ENCODE results near the gene SH3PXD2A. TPM values are rescaled to one million over a fixed set of nuclear protein-coding genes. Genes with fewer than 3 reads are reported as not detected.

The SH3PXD2A gene
- total RNA-seq, 1 donor from 2014 or later = 12.2 TPM

GRCh38 chr10:103751667-103752290 is 103.6 kb downstream of the SH3PXD2A start:
- H3K4me3 ChIP-seq (ENCODE audit: low read depth, low read length) = no peak overlapping the region
- H3K27me3 ChIP-seq (ENCODE audit: control insufficient read depth, insufficient read depth, low read length) = no peaks in the 10 kb centered on the region
- no peak for TF ChIP-seq CTCF (IDR thresholded peaks at IDR 0.05; ENCODE audit: insufficient read depth, low read length, poor library complexity, severe bottlenecking)
- DNase-seq (ENCODE audit: low read depth) = no peak
- H3K36me3 ChIP-seq (ENCODE audit: control insufficient read depth, insufficient read depth, low read length) = no peaks in the 10 kb centered on the region

- no peaks in the 10 kb centered on the region for H3K36me3 ChIP-seq (ENCODE audit: control insufficient read depth, insufficient read depth, low read length)
These were observed 104.5 kb downstream of the SH3PXD2A start for GRCh38 chr10:103750836-103751235.

GRCh38 chr10:103749779-103750178 is 105.6 kb downstream of the SH3PXD2A start:
- no peaks in the 10 kb centered on the region for H3K27me3 ChIP-seq (ENCODE audit: control insufficient read depth, insufficient read depth, low read length)
- no peak for DNase-seq (ENCODE audit: low read depth)
- no peak overlapping the region for H3K4me3 ChIP-seq (ENCODE audit: low read depth, low read length)
- TF ChIP-seq CTCF (IDR thresholded peaks at IDR 0.05; ENCODE audit: insufficient read depth, low read length, poor library complexity, severe bottlenecking) = no peak
- H3K36me3 ChIP-seq (ENCODE audit: control insufficient read depth, insufficient read depth, low read length) = no peaks in the 10 kb centered on the region

More at GRCh38 chr10:103750836-103751235, 104.5 kb downstream of the SH3PXD2A start:
- DNase-seq (ENCODE audit: low read depth) = no peak
- Histone ChIP-seq H3K4me3 (ENCODE audit: low read depth, low read length) (no peak overlapping the region), H3K27me3 (ENCODE audit: control insufficient read depth, insufficient read depth, low read length) (no peaks in the 10 kb centered on the region)
- TF ChIP-seq CTCF (IDR thresholded peaks at IDR 0.05; ENCODE audit: insufficient read depth, low read length, poor library complexity, severe bottlenecking) = no peak

GRCh38 chr10:103748020-103748419 is 107.4 kb downstream of the SH3PXD2A start:
- Histone ChIP-seq H3K27me3 (ENCODE audit: control insufficient read depth, insufficient read depth, low read length) (no peaks in the 10 kb centered on the region), H3K4me3 (ENCODE audit: low read depth, low read length) (no peak overlapping the region), H3K36me3 (ENCODE audit: control insufficient read depth, insufficient read depth, low read length) (no peaks in the 10 kb centered on the region)
- TF ChIP-seq CTCF (IDR thresholded peaks at IDR 0.05; ENCODE audit: insufficient read depth, low read length, poor library complexity, severe bottlenecking) = no peak
- no peak for DNase-seq (ENCODE audit: low read depth)

GRCh38 chr10:103747193-103747865 is 108.0 kb downstream of the SH3PXD2A start:
- no peak for DNase-seq (ENCODE audit: low read depth)
- no peak for TF ChIP-seq CTCF (IDR thresholded peaks at IDR 0.05; ENCODE audit: insufficient read depth, low read length, poor library complexity, severe bottlenecking)
- Histone ChIP-seq H3K27me3 (ENCODE audit: control insufficient read depth, insufficient read depth, low read length) (no peaks in the 10 kb centered on the region), H3K36me3 (ENCODE audit: control insufficient read depth, insufficient read depth, low read length) (no peaks in the 10 kb centered on the region), H3K4me3 (ENCODE audit: low read depth, low read length) (no peak overlapping the region)
